PC-3 (cell line): ENCODE measurements around the gene RFC2.
"Not testable (repeated sequence)": the region's sequence is repeated elsewhere in the genome, so short reads cannot be mapped to it uniquely, and the experiment has no call there.

Experiments used
- EZH2 ChIP-seq: fragments of 300-600 bp; sonication (generic); IDR thresholded peaks from one replicate; pipeline ENCODE4 v1.6.1; 2017; ENCODE audit warnings: antibody characterized with exemption, mild to moderate bottlenecking, low read length; ENCODE audit not compliant: unreplicated experiment
- TF ChIP-seq, protein P1 (sequence below): fragments of 300-600 bp; sonication (generic); conservative IDR thresholded peaks from 2 replicates; pipeline ENCODE4 v1.5.1; 2017; ENCODE audit warnings: antibody characterized with exemption, low read depth, mild to moderate bottlenecking, low read length

DNA sequence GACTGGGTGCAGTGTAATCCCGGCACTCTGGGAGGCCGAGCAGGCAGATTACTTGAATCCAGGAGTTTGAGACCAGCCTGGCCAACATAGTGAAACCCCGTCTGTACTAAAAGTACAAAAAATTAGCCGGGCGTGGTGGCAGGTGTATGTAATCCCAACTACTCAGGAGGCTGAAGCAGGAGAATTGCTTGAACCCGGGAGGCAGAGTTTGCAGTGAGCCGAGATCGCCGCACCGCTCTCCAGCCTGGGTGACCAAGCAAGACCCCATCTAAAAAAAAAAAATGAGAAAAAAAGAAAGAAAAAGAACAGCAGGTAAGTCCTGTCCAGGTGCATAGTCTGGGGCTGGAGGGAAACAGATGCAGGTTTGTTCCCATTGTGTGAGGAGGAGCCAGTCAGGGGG is 48.1 kb downstream of the RFC2 start:
- not testable (repeated sequence) for TF ChIP-seq EZH2
- TF ChIP-seq, protein P1, sequence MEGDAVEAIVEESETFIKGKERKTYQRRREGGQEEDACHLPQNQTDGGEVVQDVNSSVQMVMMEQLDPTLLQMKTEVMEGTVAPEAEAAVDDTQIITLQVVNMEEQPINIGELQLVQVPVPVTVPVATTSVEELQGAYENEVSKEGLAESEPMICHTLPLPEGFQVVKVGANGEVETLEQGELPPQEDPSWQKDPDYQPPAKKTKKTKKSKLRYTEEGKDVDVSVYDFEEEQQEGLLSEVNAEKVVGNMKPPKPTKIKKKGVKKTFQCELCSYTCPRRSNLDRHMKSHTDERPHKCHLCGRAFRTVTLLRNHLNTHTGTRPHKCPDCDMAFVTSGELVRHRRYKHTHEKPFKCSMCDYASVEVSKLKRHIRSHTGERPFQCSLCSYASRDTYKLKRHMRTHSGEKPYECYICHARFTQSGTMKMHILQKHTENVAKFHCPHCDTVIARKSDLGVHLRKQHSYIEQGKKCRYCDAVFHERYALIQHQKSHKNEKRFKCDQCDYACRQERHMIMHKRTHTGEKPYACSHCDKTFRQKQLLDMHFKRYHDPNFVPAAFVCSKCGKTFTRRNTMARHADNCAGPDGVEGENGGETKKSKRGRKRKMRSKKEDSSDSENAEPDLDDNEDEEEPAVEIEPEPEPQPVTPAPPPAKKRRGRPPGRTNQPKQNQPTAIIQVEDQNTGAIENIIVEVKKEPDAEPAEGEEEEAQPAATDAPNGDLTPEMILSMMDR = not testable (repeated sequence)
